ENCODE data around the gene CD40. TPM values are rescaled to one million over a fixed set of nuclear protein-coding genes. Genes with fewer than 3 reads are reported as not detected.

Gene CD40
- total and polyA plus RNA-seq, 4 donors = 20.4 to 55.0 (median 28.4) TPM

GRCh38 chr20:46177768-46178167, 59.7 kb downstream of the CD40 start:
- Histone ChIP-seq H3K4me1 (ENCODE audit: control insufficient read depth in 5 of 5, insufficient read depth in 5 of 5, low read length in 5 of 5) (peaks cover 0 to 3% (median 0%) of the 10 kb centered on the region in 5 donors), H3K9me3 (ENCODE audit: control insufficient read depth in 4 of 4, insufficient read depth in 3 of 4, low read length in 3 of 4) (no peaks in the 10 kb centered on the region), H3K36me3 (ENCODE audit: control insufficient read depth in 4 of 4, insufficient read depth in 4 of 4, low read length in 4 of 4) (no peaks in the 10 kb centered on the region), H3K9ac (ENCODE audit: insufficient read depth in 1 of 2, low read length in 2 of 2) (no peak overlapping the region), H3K27ac (ENCODE audit: low read depth in 1 of 2, low read length in 1 of 2) (no peak overlapping the region), H3K27me3 (ENCODE audit: control insufficient read depth in 3 of 3, insufficient read depth in 3 of 3, low read length in 2 of 3) (peaks cover under 1 to 34% (median 29%) of the 10 kb centered on the region in 3 donors), H3K4me3 (no peak overlapping the region)
- DNase-seq = no peak
- ATAC-seq (ENCODE audit: insufficient read depth, low FRiP score) = no peak
- no peak for TF ChIP-seq CTCF (IDR thresholded peaks at IDR 0.05; ENCODE audit: control extremely low read depth, extremely low read depth)
- WGBS, 2 donors = 86 to 89% methylated on average over 15 of the region's 15 CpGs

- WGBS, 2 donors = 63 to 84% methylated on average over 8 of the region's 8 CpGs
- H3K4me1 ChIP-seq (ENCODE audit: control insufficient read depth in 5 of 5, insufficient read depth in 5 of 5, low read length in 5 of 5) = peaks cover 0 to 5% (median 0%) of the 10 kb centered on the region in 5 donors
- ATAC-seq (ENCODE audit: insufficient read depth, low FRiP score) (no peak), DNase-seq (no peak)
- peaks cover 3 to 23% (median 19%) of the 10 kb centered on the region in 3 donors for H3K27me3 ChIP-seq (ENCODE audit: control insufficient read depth in 3 of 3, insufficient read depth in 3 of 3, low read length in 2 of 3)
- no peak overlapping the region for H3K9ac ChIP-seq (ENCODE audit: insufficient read depth in 1 of 2, low read length in 2 of 2)
- no peak overlapping the region for H3K27ac ChIP-seq (ENCODE audit: low read depth in 1 of 2, low read length in 1 of 2)
- TF ChIP-seq CTCF (IDR thresholded peaks at IDR 0.05; ENCODE audit: control extremely low read depth, extremely low read depth) = no peak
- no peak overlapping the region for H3K4me3 ChIP-seq
- no peaks in the 10 kb centered on the region for H3K36me3 ChIP-seq (ENCODE audit: control insufficient read depth in 4 of 4, insufficient read depth in 4 of 4, low read length in 4 of 4)
- H3K9me3 ChIP-seq (ENCODE audit: control insufficient read depth in 4 of 4, insufficient read depth in 3 of 4, low read length in 3 of 4) = peaks cover 0 to 3% (median 0%) of the 10 kb centered on the region in 4 donors
Measured at GRCh38 chr20:46178891-46179290, 60.8 kb downstream of the CD40 start.

Other genes starting within 250 kb of the CD40 start
- gene ZSWIM1, start 237.1 kb upstream of the CD40 start, total RNA-seq = 10 to 100 TPM in 1 of 2 donors, 1 to 10 TPM in 1; 5.2 to 11.1 TPM
- 1 to 10 TPM; 3.7 to 5.2 TPM for gene ZSWIM1, start 237.1 kb upstream of the CD40 start, polyA plus RNA-seq
- 1 to 10 TPM; 2.1 to 3.8 TPM for gene SPATA25, start 230.7 kb upstream of the CD40 start, total RNA-seq
- gene SPATA25, start 230.7 kb upstream of the CD40 start, polyA plus RNA-seq = under 1 TPM; 0.77 to 0.97 TPM
- gene NEURL2, start 227.1 kb upstream of the CD40 start, total RNA-seq = 1 to 10 TPM; 5.8 to 8.3 TPM
- 1 to 10 TPM; 1.5 to 3.9 TPM for gene NEURL2, start 227.1 kb upstream of the CD40 start, polyA plus RNA-seq
- gene CTSA, start 227.0 kb upstream of the CD40 start, total RNA-seq = 100 to 1,000 TPM in 1 of 2 donors, 10 to 100 TPM in 1; 72.2 to 170 TPM
- 100 to 1,000 TPM; 109 to 247 TPM for gene CTSA, start 227.0 kb upstream of the CD40 start, polyA plus RNA-seq
- 10 to 100 TPM; 63.6 to 97.7 TPM for gene PLTP, start 206.2 kb upstream of the CD40 start, total RNA-seq
- 100 to 1,000 TPM in 1 of 2 donors, 10 to 100 TPM in 1; 26.9 to 125 TPM for gene PLTP, start 206.2 kb upstream of the CD40 start, polyA plus RNA-seq
- gene PCIF1, start 183.6 kb upstream of the CD40 start, total RNA-seq = 10 to 100 TPM; 27.7 to 48.1 TPM
- gene PCIF1, start 183.6 kb upstream of the CD40 start, polyA plus RNA-seq = 10 to 100 TPM; 28.4 to 35.6 TPM
- gene ZNF335, start 146.1 kb upstream of the CD40 start, total RNA-seq = 10 to 100 TPM; 19.0 to 23.6 TPM
- gene ZNF335, start 146.1 kb upstream of the CD40 start, polyA plus RNA-seq = 10 to 100 TPM; 12.8 to 13.0 TPM
- 10 to 100 TPM; 31.1 to 35.0 TPM for gene MMP9, start 109.4 kb upstream of the CD40 start, total RNA-seq
- 10 to 100 TPM in 1 of 2 donors, 1 to 10 TPM in 1; 3.1 to 47.7 TPM for gene MMP9, start 109.4 kb upstream of the CD40 start, polyA plus RNA-seq
- gene SLC12A5, start 89.1 kb upstream of the CD40 start, total RNA-seq = under 1 TPM in 1 of 2 donors, not detected in 1; 0.52 TPM
- gene SLC12A5, start 89.1 kb upstream of the CD40 start, polyA plus RNA-seq = not detected
- gene NCOA5, start 28.4 kb upstream of the CD40 start, total RNA-seq = 10 to 100 TPM; 15.3 to 24.2 TPM
- gene NCOA5, start 28.4 kb upstream of the CD40 start, polyA plus RNA-seq = 10 to 100 TPM; 11.1 to 14.9 TPM
- under 1 TPM; 0.06 to 0.25 TPM for gene CDH22, start 190.2 kb downstream of the CD40 start, total RNA-seq
- under 1 TPM; 0.03 to 0.12 TPM for gene CDH22, start 190.2 kb downstream of the CD40 start, polyA plus RNA-seq

Data from lung (tissue), 12 donors.